Measurements from ENCODE around the gene LINGO3.

LINGO3 gene

GRCh38 chr19:2268861-2269243 lies 39.1 kb downstream of the LINGO3 start:
- no peak for DNase-seq (ENCODE audit: low read depth, low spot score)

- DNase-seq (ENCODE audit: low read depth, low spot score) = no peak
Observed at GRCh38 chr19:2268480-2268830, 39.5 kb downstream of the LINGO3 start.

GRCh38 chr19:2266183-2266993 lies 41.6 kb downstream of the LINGO3 start:
- DNase-seq (ENCODE audit: low read depth, low spot score) = no peak

GRCh38 chr19:2261438-2262172 lies 46.3 kb downstream of the LINGO3 start:
- DNase-seq (ENCODE audit: low read depth, low spot score) = peak; percentile 41

- no peak for DNase-seq (ENCODE audit: low read depth, low spot score)
Observed at GRCh38 chr19:2260341-2260805, 47.6 kb downstream of the LINGO3 start.

DNA sequence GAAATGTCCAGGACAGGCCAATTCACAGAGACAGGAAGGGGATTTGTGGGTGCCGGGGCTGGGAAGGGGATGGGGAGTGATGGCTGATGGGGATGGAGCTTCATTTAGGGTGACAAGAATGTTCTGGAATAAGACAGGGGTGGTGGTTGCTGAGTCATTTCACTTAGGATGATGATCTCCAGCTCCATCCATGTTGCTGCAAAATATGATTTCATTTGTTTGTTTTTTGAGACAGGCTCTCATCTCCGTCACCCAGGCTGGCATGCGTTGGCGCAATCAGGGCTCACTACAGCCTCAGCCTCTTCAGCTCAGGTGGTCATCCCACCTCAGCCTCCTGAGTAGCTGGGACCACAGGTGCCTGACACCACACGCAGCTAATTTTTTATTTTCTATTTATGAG lies 48.6 kb downstream of the LINGO3 start:
- no peak for DNase-seq (ENCODE audit: low read depth, low spot score)
